Epithelial cell of proximal tubule (primary cell): ENCODE data around the gene EGFR. TPM values are rescaled to one million over a fixed set of nuclear protein-coding genes. Genes with fewer than 3 reads are reported as not detected.
"Not testable (repeated sequence)": the region's sequence is repeated elsewhere in the genome, so short reads cannot be mapped to it uniquely, and the experiment has no call there.

Experiments
- DNase-seq: peaks from one replicate; pipeline ENCODE4 v3.0.0-alpha.2; 2011; ENCODE audit warnings: low read depth
- H3K4me3 ChIP-seq: 2 replicates; pipeline ENCODE4 v1.5.1; 2011; ENCODE audit warnings: low read depth, mild to moderate bottlenecking, low read length
- CTCF ChIP-seq: conservative IDR thresholded peaks from 2 replicates; pipeline ENCODE4 v1.5.1; 2012; ENCODE audit warnings: low read depth, mild to moderate bottlenecking, low read length
- total RNA-seq: library from RNA; depleted of rRNA; stranded (reverse); fragments of >200 nt; gene quantifications from 2 replicates; pipeline ENCODE4 v1.2.3, GENCODE V29; 2015

The EGFR gene
- total RNA-seq, 1 donor from 2014 or later: 48.1 TPM

GRCh38 chr7:55163733-55164132 is 144.9 kb downstream of the EGFR start:
- no peak for TF ChIP-seq CTCF
- no peak for DNase-seq
- no peak overlapping the region for H3K4me3 ChIP-seq

GRCh38 chr7:55164527-55164926 is 145.7 kb downstream of the EGFR start:
- TF ChIP-seq CTCF: no peak

GRCh38 chr7:55165176-55165861 is 146.5 kb downstream of the EGFR start:
- DNase-seq: no peak
- no peak for TF ChIP-seq CTCF
- no peak overlapping the region for H3K4me3 ChIP-seq

More at GRCh38 chr7:55164527-55164926, 145.7 kb downstream of the EGFR start:
- H3K4me3 ChIP-seq: no peak overlapping the region
- no peak for DNase-seq

- not testable (repeated sequence) for H3K4me3 ChIP-seq, DNase-seq
Measured at GRCh38 chr7:55167296-55167695, 148.5 kb downstream of the EGFR start.

- no peak for TF ChIP-seq CTCF
- no peak for DNase-seq
- no peak overlapping the region for H3K4me3 ChIP-seq
Measured at GRCh38 chr7:55170335-55171069, 151.7 kb downstream of the EGFR start.

- H3K4me3 ChIP-seq: no peak overlapping the region
- DNase-seq: no peak
- TF ChIP-seq CTCF: no peak
Measured at GRCh38 chr7:55171157-55171556, 152.3 kb downstream of the EGFR start.

- no peak for DNase-seq
- H3K4me3 ChIP-seq: no peak overlapping the region
- TF ChIP-seq CTCF: no peak
Measured at GRCh38 chr7:55172161-55172560, 153.3 kb downstream of the EGFR start.
